ENCODE data around the gene OLFML2A.

The OLFML2A gene

GRCh38 chr9:124800306-124801259 is 23.6 kb downstream of the OLFML2A start:
- no peak for DNase-seq

GRCh38 chr9:124801356-124801755 is 24.4 kb downstream of the OLFML2A start:
- no peak for DNase-seq

GRCh38 chr9:124802426-124802825 is 25.5 kb downstream of the OLFML2A start:
- DNase-seq, result no peak

GRCh38 chr9:124803911-124804310 is 27.0 kb downstream of the OLFML2A start:
- DNase-seq, result no peak

GRCh38 chr9:124805186-124805585 is 28.3 kb downstream of the OLFML2A start:
- no peak for DNase-seq

- DNase-seq, result no peak
These were observed 31.5 kb downstream of the OLFML2A start for GRCh38 chr9:124808246-124808956.

- no peak for DNase-seq
These were observed 32.3 kb downstream of the OLFML2A start for GRCh38 chr9:124809211-124809610.

GRCh38 chr9:124809741-124810500 is 33.0 kb downstream of the OLFML2A start:
- no peak for DNase-seq

GRCh38 chr9:124810663-124811355 is 33.9 kb downstream of the OLFML2A start:
- no peak for DNase-seq

GRCh38 chr9:124812441-124812876 is 35.5 kb downstream of the OLFML2A start:
- DNase-seq, result no peak

- DNase-seq, result no peak
These were observed 36.1 kb downstream of the OLFML2A start for GRCh38 chr9:124813041-124813440.

- no peak for DNase-seq
These were observed 36.7 kb downstream of the OLFML2A start for GRCh38 chr9:124813501-124814163.

- no peak for DNase-seq
These were observed 37.2 kb downstream of the OLFML2A start for GRCh38 chr9:124814164-124814535.

- no peak for DNase-seq
These were observed 38.7 kb downstream of the OLFML2A start for GRCh38 chr9:124815601-124816000.

GRCh38 chr9:124818431-124819281 is 41.7 kb downstream of the OLFML2A start:
- DNase-seq, result peak; percentile 60

GRCh38 chr9:124820698-124821623 is 44.0 kb downstream of the OLFML2A start:
- no peak for DNase-seq

- no peak for DNase-seq
These were observed 51.8 kb downstream of the OLFML2A start for GRCh38 chr9:124828489-124829333.

GRCh38 chr9:124829334-124829669 is 52.4 kb downstream of the OLFML2A start:
- DNase-seq, result no peak

GRCh38 chr9:124830593-124830992 is 53.7 kb downstream of the OLFML2A start:
- no peak for DNase-seq

Data from NCI-H146 (cell line).